H1 (cell line): ENCODE results near the gene MDM1. TPM values are rescaled to one million over a fixed set of nuclear protein-coding genes. Genes with fewer than 3 reads are reported as not detected.

ENCODE experiments used
- CTCF ChIA-PET: fragments of 300-600 bp; sonication (Branson Sonifier 250); formaldehyde crosslinking; loops from one replicate; lab custom pipeline; 2021; ENCODE audit not compliant: partially characterized antibody; lab: Charles Lee
- POLR2A ChIA-PET: fragments of 300-600 bp; sonication (Branson Sonifier 250); formaldehyde crosslinking; loops from one replicate; lab custom pipeline; 2021; ENCODE audit warnings: inconsistent platforms; ENCODE audit not compliant: partially characterized antibody; lab: Charles Lee
- DNase-seq, 2 experiments: peaks; one replicate each; pipeline versions ENCODE4 v3.0.0 to v3.0.0-alpha.2; 2010 to 2022; ENCODE audit warnings: low spot score in 2 of 2, low read depth in 1 of 2, mixed read lengths in 1 of 2
- FAIRE-seq: peaks from 2 replicates; lab custom pipeline; 2011; peaks lifted over from hg19 to GRCh38; lab: Jason Lieb, UNC
- H2AFZ ChIP-seq: 2 replicates; pipeline ENCODE4 v1.8.1; 2012; ENCODE audit warnings: low read length, inconsistent platforms
- H2AK5ac ChIP-seq: 2 replicates; pipeline ENCODE4 v1.6.1; 2013; ENCODE audit warnings: low read depth, low read length
- H2BK120ac ChIP-seq: replicated peaks from 2 replicates; pipeline ENCODE3; 2013; ENCODE audit warnings: low read depth, low read length, inconsistent platforms
- H2BK12ac ChIP-seq: 2 replicates; pipeline ENCODE4 v1.6.1; 2013; ENCODE audit warnings: low read depth, low read length
- H2BK15ac ChIP-seq: 2 replicates; pipeline ENCODE4 v1.6.1; 2013; ENCODE audit warnings: low read length
- H2BK20ac ChIP-seq: 2 replicates; pipeline ENCODE4 v1.6.1; 2013; ENCODE audit warnings: low read length
- H2BK5ac ChIP-seq: 2 replicates; pipeline ENCODE4 v1.6.1; 2013; ENCODE audit warnings: low read depth, low read length
- H3K14ac ChIP-seq: 2 replicates; pipeline ENCODE4 v1.6.1; 2013; ENCODE audit warnings: inconsistent platforms; ENCODE audit not compliant: insufficient read length
- H3K18ac ChIP-seq: 2 replicates; pipeline ENCODE4 v1.6.1; 2013; ENCODE audit warnings: low read length; ENCODE audit errors: extremely low read depth
- H3K23ac ChIP-seq: 2 replicates; pipeline ENCODE4 v1.6.1; 2013; ENCODE audit warnings: inconsistent platforms; ENCODE audit not compliant: insufficient read length
- H3K23me2 ChIP-seq: 2 replicates; pipeline ENCODE4 v1.6.1; 2013; ENCODE audit warnings: low read depth, low read length
- H3K27ac ChIP-seq: 2 replicates; pipeline ENCODE4 v1.6.1; 2011; ENCODE audit warnings: low read depth, low read length, inconsistent platforms
- H3K27me3 ChIP-seq, 4 experiments: replicated peaks in 1 of 4; 1 replicate in 1 of 4; 2 replicates in 3 of 4; pipeline versions ENCODE4 v1.6.1 to v1.8.1; 2011 to 2013; ENCODE audit warnings: low read length in 3 of 4, mild to moderate bottlenecking in 3 of 4, inconsistent platforms in 2 of 4, mixed read lengths in 2 of 4, moderate library complexity in 1 of 4; ENCODE audit not compliant: control insufficient read depth in 3 of 4, insufficient read depth in 3 of 4; ENCODE audit errors: extremely low read depth in 1 of 4
- H3K36me3 ChIP-seq, 4 experiments: 2 replicates each; pipeline versions ENCODE4 v1.6.1 to v1.8.1; 2011 to 2013; ENCODE audit warnings: mild to moderate bottlenecking in 4 of 4, low read length in 3 of 4, moderate library complexity in 2 of 4, control low read depth in 1 of 4, inconsistent platforms in 1 of 4; ENCODE audit not compliant: insufficient read depth in 4 of 4, control insufficient read depth in 2 of 4
- H3K4ac ChIP-seq: replicated peaks from 2 replicates; pipeline ENCODE3; 2013; ENCODE audit warnings: low read length, low read depth, mixed read lengths, inconsistent platforms; ENCODE audit not compliant: insufficient read length
- H3K4me1 ChIP-seq, 4 experiments: replicated peaks in 1 of 4; 1 replicate in 1 of 4; 2 replicates in 3 of 4; pipeline versions ENCODE4 v1.6.1 to v1.8.1; 2011 to 2013; ENCODE audit warnings: low read length in 3 of 4, inconsistent platforms in 2 of 4, mixed read lengths in 1 of 4; ENCODE audit not compliant: insufficient read depth in 4 of 4, control insufficient read depth in 3 of 4
- H3K4me2 ChIP-seq, 2 experiments: 2 replicates each; pipeline versions ENCODE4 v1.6.1 to v1.8.1; 2011 to 2013; ENCODE audit warnings: low read depth in 2 of 2, low read length in 2 of 2, control low read depth in 1 of 2, inconsistent platforms in 1 of 2, mild to moderate bottlenecking in 1 of 2; ENCODE audit not compliant: insufficient read depth in 1 of 2
- H3K4me3 ChIP-seq, 4 experiments: fragments of 200-600, 300-600 bp in 1 of 4; sonication (generic), shearing (Covaris generic), sonication (Bioruptor Twin) in 1 of 4; 2 replicates each; pipeline versions ENCODE4 v1.5.1 to v1.8.1; 2011 to 2016; ENCODE audit warnings: low read length in 4 of 4, low read depth in 3 of 4, control low read depth in 2 of 4, inconsistent platforms in 2 of 4, mild to moderate bottlenecking in 2 of 4, mixed read lengths in 1 of 4, moderate library complexity in 1 of 4; ENCODE audit not compliant: insufficient read depth in 2 of 4; ENCODE audit errors: extremely low read depth in 1 of 4
- H3K56ac ChIP-seq: replicated peaks from 2 replicates; pipeline ENCODE3; 2013; ENCODE audit warnings: low read depth, mild to moderate bottlenecking, mixed read lengths, low read length, inconsistent platforms; ENCODE audit not compliant: insufficient read length
- H3K79me1 ChIP-seq: 2 replicates; pipeline ENCODE4 v1.6.1; 2013; ENCODE audit warnings: low read depth, low read length, control low read depth
- H3K79me2 ChIP-seq, 2 experiments: 2 replicates each; pipeline versions ENCODE4 v1.6.1 to v1.8.1; 2012 to 2013; ENCODE audit warnings: low read length in 2 of 2, mild to moderate bottlenecking in 2 of 2, inconsistent platforms in 1 of 2; ENCODE audit not compliant: insufficient read depth in 2 of 2, control insufficient read depth in 1 of 2
- H3K9ac ChIP-seq, 4 experiments: replicated peaks in 1 of 4; 1 replicate in 1 of 4; 2 replicates in 3 of 4; pipeline versions ENCODE4 v1.6.1 to v1.8.1; 2011 to 2013; ENCODE audit warnings: low read depth in 3 of 4, low read length in 3 of 4, control low read depth in 2 of 4, mild to moderate bottlenecking in 2 of 4, moderate library complexity in 2 of 4, inconsistent platforms in 1 of 4; ENCODE audit errors: extremely low read depth in 1 of 4
- H3K9me3 ChIP-seq, 2 experiments: 2 replicates each; pipeline versions ENCODE4 v1.6.1 to v1.8.1; 2012 to 2013; ENCODE audit warnings: mild to moderate bottlenecking in 2 of 2, moderate library complexity in 2 of 2, control low read depth in 1 of 2, inconsistent platforms in 1 of 2, low read depth in 1 of 2, low read length in 1 of 2, mixed read lengths in 1 of 2; ENCODE audit not compliant: insufficient read depth in 2 of 2
- H4K20me1 ChIP-seq, 2 experiments: replicated peaks in 1 of 2; 2 replicates each; pipeline versions ENCODE3 to v1.8.1; 2011 to 2013; ENCODE audit warnings: inconsistent platforms in 2 of 2, low read length in 2 of 2, mild to moderate bottlenecking in 1 of 2; ENCODE audit not compliant: insufficient read depth in 2 of 2, control insufficient read depth in 1 of 2
- H4K5ac ChIP-seq: 2 replicates; pipeline ENCODE4 v1.6.1; 2013; ENCODE audit warnings: low read length, low read depth, mixed read lengths, inconsistent platforms; ENCODE audit not compliant: insufficient read length
- H4K8ac ChIP-seq: 2 replicates; pipeline ENCODE4 v1.8.0; 2013; ENCODE audit warnings: mild to moderate bottlenecking, moderate library complexity, low read length, inconsistent platforms; ENCODE audit not compliant: insufficient read depth; ENCODE audit errors: extremely low read depth
- H4K91ac ChIP-seq: replicated peaks from 2 replicates; pipeline ENCODE3; 2013; ENCODE audit warnings: low read length, mixed read lengths, inconsistent platforms; ENCODE audit not compliant: insufficient read length
- BCL11A ChIP-seq, 2 experiments: IDR thresholded peaks; one replicate each; pipeline ENCODE4 v1.6.1; 2011; ENCODE audit warnings: low read depth in 2 of 2, low read length in 2 of 2, mild to moderate bottlenecking in 2 of 2
- CTCF ChIP-seq, 3 experiments: IDR thresholded peaks; 1 replicate in 2 of 3; 2 replicates in 1 of 3; pipeline versions ENCODE4 v1.5.1 to v1.6.1; 2011; ENCODE audit warnings: low read length in 3 of 3, mild to moderate bottlenecking in 3 of 3, inconsistent platforms in 2 of 3, low read depth in 1 of 3, moderate library complexity in 1 of 3; ENCODE audit not compliant: insufficient read depth in 1 of 3; ENCODE audit errors: control extremely low read depth in 1 of 3
- EGR1 ChIP-seq: IDR thresholded peaks from 2 replicates; pipeline ENCODE4 v1.6.1; 2011; ENCODE audit warnings: low read depth, low read length, borderline replicate concordance
- EP300 ChIP-seq, 2 experiments: IDR thresholded peaks; 1 replicate in 1 of 2; 2 replicates in 1 of 2; pipeline ENCODE4 v1.6.1; 2011 to 2012; ENCODE audit warnings: low read depth in 2 of 2, low read length in 2 of 2, mild to moderate bottlenecking in 2 of 2, borderline replicate concordance in 1 of 2, inconsistent platforms in 1 of 2, moderate library complexity in 1 of 2
- MAFK ChIP-seq: IDR thresholded peaks from 2 replicates; pipeline ENCODE4 v1.6.1; 2012; ENCODE audit warnings: low read depth, mild to moderate bottlenecking, improper control_type of control experiment, low read length
- NRF1 ChIP-seq: IDR thresholded peaks from 2 replicates; pipeline ENCODE4 v1.6.1; 2011; ENCODE audit warnings: mild to moderate bottlenecking, low read depth, low read length, improper control_type of control experiment
- RAD21 ChIP-seq, 2 experiments: IDR thresholded peaks in 1 of 2; conservative IDR thresholded peaks in 1 of 2; 2 replicates each; pipeline ENCODE4 v1.6.1; 2011; ENCODE audit warnings: low read depth in 2 of 2, low read length in 2 of 2, improper control_type of control experiment in 1 of 2, inconsistent platforms in 1 of 2, mild to moderate bottlenecking in 1 of 2, moderate library complexity in 1 of 2
- RXRA ChIP-seq: IDR thresholded peaks from 2 replicates; pipeline ENCODE4 v1.6.1; 2011; ENCODE audit warnings: low read depth, mild to moderate bottlenecking, low read length, moderate library complexity; ENCODE audit not compliant: insufficient read depth
- WGBS, 2 experiments: shearing (Covaris generic) in 1 of 2; methylation state at CpG; one replicate each; pipeline versions ENCODE4 v1.1.6 to v1.1.7; 2013 to 2015; ENCODE audit warnings: low lambda C conversion rate in 2 of 2, mixed read lengths in 2 of 2, inconsistent platforms in 1 of 2, low coverage in 1 of 2, missing lambda C conversion rate in 1 of 2; ENCODE audit not compliant: insufficient replicate concordance in 2 of 2, insufficient coverage in 1 of 2, insufficient read length in 1 of 2; ENCODE audit errors: extremely low coverage in 1 of 2, missing lambda C conversion rate in 1 of 2; 5-methylcytosine and 5-hydroxymethylcytosine counted together
- polyA plus RNA-seq, 7 experiments: library from polyadenylated mRNA; depleted of rRNA in 3 of 7; stranded (reverse) in 5 of 7; unstranded in 2 of 7; fragments of >200 nt in 5 of 7; fragments of 200-250 nt in 2 of 7; gene quantifications; 1 replicate in 5 of 7; 2 replicates in 1 of 7; 4 replicates in 1 of 7; pipeline versions ENCODE4 v1.2.1 to v1.2.3, GENCODE V29; 2011 to 2013; ENCODE audit warnings: missing spikeins in 2 of 7, mixed read lengths in 2 of 7
- total RNA-seq: library from RNA; stranded (reverse); fragmentation: NEBNext Ultra II Directional; extraction: Animal tissue kit (Norgen Biotek cat#: 25700); gene quantifications from 2 replicates; pipeline ENCODE4 v1.2.1, GENCODE V29; 2021

MDM1 gene
- total and polyA plus RNA-seq, 2 of the 8 experiments (the other 6 are each of a cell fraction or from before 2014, with no cell fraction given), result 3.1 to 10.7 TPM

- Histone ChIP-seq H3K56ac (no peak overlapping the region), H3K23me2 (no peaks in the 10 kb centered on the region), H3K79me2 (no peaks in the 10 kb centered on the region), H2AK5ac (no peak overlapping the region), H2BK120ac (no peak overlapping the region), H3K18ac (no peak overlapping the region), H3K14ac (no peak overlapping the region), H2BK5ac (no peak overlapping the region), H3K27ac (no peak overlapping the region), H3K9ac (no peak overlapping the region), H3K4ac (no peak overlapping the region), H3K4me2 (no peak overlapping the region), H3K23ac (no peak overlapping the region), H4K91ac (no peak overlapping the region), H4K8ac (no peak overlapping the region), H3K36me3 (no peaks in the 10 kb centered on the region), H3K4me3 (no peak overlapping the region), H2BK15ac (no peak overlapping the region), H2AFZ (0 out of 2 replicates have a peak overlapping the region, but pooled peaks have one; percentile 6), H2BK20ac (no peak overlapping the region), H3K79me1 (no peaks in the 10 kb centered on the region), H4K5ac (no peak overlapping the region), H4K20me1 (no peaks in the 10 kb centered on the region), H3K4me1 (0 out of 7 replicates have a peak, but pooled peaks cover 0 to 3% (median 0%) of the 10 kb centered on the region in 4 experiments), H2BK12ac (no peak overlapping the region), H3K27me3 (no peaks in the 10 kb centered on the region), H3K9me3 (no peaks in the 10 kb centered on the region)
- FAIRE-seq, result no peak
- DNase-seq, result no peak
- ChIA-PET CTCF (interaction anchor here (1.2 kb wide), 1 partner anchor 10 kb away, joined by 3 read pairs; no protein-coding TSS in a partner anchor), POLR2A (no interaction called here)
- WGBS, 2 experiments, result 86% methylated on average over 3 of the region's 3 CpGs; no CpG with 5 or more reads in 1 of the 2 experiments
- no peak for TF ChIP-seq BCL11A (IDR thresholded peaks at IDR 0.05; ENCODE audit: low read depth in 2 of 2, low read length in 2 of 2)
- TF ChIP-seq NRF1, result no peak
- TF ChIP-seq MAFK, result no peak
- TF ChIP-seq CTCF (IDR thresholded peaks at IDR 0.05; ENCODE audit: control extremely low read depth in 1 of 3, insufficient read depth in 1 of 3, low read depth in 1 of 3, low read length in 3 of 3), result no peak
- no peak for TF ChIP-seq RXRA
- TF ChIP-seq EGR1, result no peak
- no peak for TF ChIP-seq RAD21 (IDR thresholded peaks at IDR 0.05 in 1 of 2, conservative IDR thresholded peaks at IDR 0.05 in 1 of 2; ENCODE audit: low read depth in 2 of 2, low read length in 2 of 2)
- no peak for TF ChIP-seq EP300 (IDR thresholded peaks at IDR 0.05; ENCODE audit: borderline replicate concordance in 1 of 2, low read depth in 2 of 2, low read length in 2 of 2)
These were observed 72.7 kb downstream of the MDM1 start for GRCh38 chr12:68259318-68259940.
